Placental epithelial cell (primary cell): ENCODE results near the gene KRT1. TPM values are rescaled to one million over a fixed set of nuclear protein-coding genes. Genes with fewer than 3 reads are reported as not detected.

Source experiments
- total RNA-seq: library from RNA; depleted of rRNA; stranded (reverse); fragments of >200 nt; gene quantifications from 2 replicates; pipeline ENCODE4 v1.2.3, GENCODE V29; 2012

The KRT1 gene
- not detected in 2 replicates for total RNA-seq

GRCh38 chr12:52680363-52680762, at the start of gene KRT1:
Gene KRT1 (minus strand): TSS chr12:52680407. CDS start chr12:52680348, 59 bp downstream.

DNA sequence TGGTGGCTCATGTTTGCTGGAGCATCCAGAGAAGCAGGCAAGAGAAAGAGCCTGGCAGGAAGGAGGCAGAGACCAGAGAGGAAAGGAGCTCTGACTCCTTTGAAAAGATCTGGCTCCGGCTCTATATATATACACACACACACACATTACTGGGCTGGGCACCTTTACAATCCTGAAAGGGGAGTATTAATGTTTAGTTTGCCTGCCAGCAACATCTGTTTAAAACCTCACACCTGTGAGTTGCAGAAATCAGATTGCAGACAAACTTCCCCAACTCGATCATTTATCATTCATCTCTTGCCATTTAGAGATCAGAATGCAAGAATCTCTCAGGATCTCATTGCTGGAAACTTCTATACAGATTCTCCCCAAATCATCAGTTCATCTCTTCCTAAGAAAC, 23.2 kb upstream of the KRT1 start, which contains the start of gene KRT77:
KRT77 (minus strand) TSS at position 101 of the 400 bp plus-strand sequence; CDS start at position 11, 90 bp downstream.

DNA sequence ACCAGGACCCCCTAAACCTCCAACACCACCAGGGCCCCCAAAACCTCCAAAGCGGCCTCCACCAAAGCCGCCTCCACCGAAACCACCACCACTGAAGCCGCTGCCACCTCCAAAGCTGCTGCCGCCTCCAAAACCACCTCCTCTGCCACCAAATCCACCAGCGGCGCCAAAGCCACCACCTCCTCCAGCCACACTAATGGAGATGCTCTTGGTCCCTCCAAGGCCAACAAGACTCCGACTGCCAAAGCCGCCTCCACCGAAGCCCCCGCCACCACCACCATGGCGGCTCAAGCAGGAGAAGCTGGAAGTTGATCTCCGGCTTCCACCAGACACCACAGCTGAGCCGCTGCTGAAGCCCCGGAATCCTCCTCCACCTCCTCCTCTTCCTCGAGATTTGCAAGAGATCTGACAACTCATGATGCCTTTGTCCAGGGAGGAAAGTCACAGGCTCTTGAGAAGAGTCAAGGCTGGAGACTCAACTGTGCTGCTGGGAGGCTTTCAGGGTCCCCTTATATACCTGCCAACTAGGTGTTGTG, 28.4 kb downstream of the KRT1 start, which contains the start of gene KRT2:
KRT2 (minus strand) TSS at position 486 of the 536 bp plus-strand sequence; CDS start at position 417, 69 bp downstream.

Other genes with a start within 250 kb of the KRT1 start
- not detected in 2 replicates for gene KRT75, start 246.0 kb downstream of the KRT1 start, total RNA-seq
- gene KRT6B, start 228.3 kb downstream of the KRT1 start, total RNA-seq: 1.2 and 2.9 TPM in 2 replicates
- 6.3 and 9.3 TPM in 2 replicates for gene KRT6C, start 206.6 kb downstream of the KRT1 start, total RNA-seq
- gene KRT6A, start 187.2 kb downstream of the KRT1 start, total RNA-seq: 2,135 and 6,405 TPM in 2 replicates
- gene KRT5, start 160.0 kb downstream of the KRT1 start, total RNA-seq: 884 and 2,107 TPM in 2 replicates
- gene KRT71, start 127.3 kb downstream of the KRT1 start, total RNA-seq: under 0.01 and 0.22 TPM in 2 replicates
- not detected in 2 replicates for gene KRT74, start 106.6 kb downstream of the KRT1 start, total RNA-seq
- gene KRT72, start 78.9 kb downstream of the KRT1 start, total RNA-seq: not detected in 2 replicates
- not detected in 2 replicates for gene KRT73, start 61.8 kb downstream of the KRT1 start, total RNA-seq
- gene KRT2, start 28.2 kb downstream of the KRT1 start, total RNA-seq: not detected in 2 replicates
- not detected in 2 replicates for gene KRT77, start 23.1 kb upstream of the KRT1 start, total RNA-seq
- gene KRT76, start 96.9 kb upstream of the KRT1 start, total RNA-seq: not detected in 2 replicates
- gene KRT3, start 115.7 kb upstream of the KRT1 start, total RNA-seq: not detected in 2 replicates
- gene KRT4, start 133.7 kb upstream of the KRT1 start, total RNA-seq: not detected in 2 replicates
- gene KRT79, start 153.9 kb upstream of the KRT1 start, total RNA-seq: not detected in 2 replicates
- not detected in 2 replicates for gene KRT78, start 168.6 kb upstream of the KRT1 start, total RNA-seq
- gene KRT8, start 224.7 kb upstream of the KRT1 start, total RNA-seq: 1,687 and 3,634 TPM in 2 replicates